Effector memory CD4-positive, alpha-beta T cell (primary cell): ENCODE data around the gene GRIK4.
A peak's percentile ranks its signal among the peaks of the same experiment; 100 is the strongest.

Experiments
- DNase-seq, 3 donors: peaks; one replicate each; pipeline ENCODE4 v3.0.0-alpha.2; 2020
- H3K27ac ChIP-seq: 2 replicates; pipeline ENCODE4 v1.7.0; 2013; ENCODE audit warnings: mild to moderate bottlenecking, low read length, moderate library complexity; ENCODE audit not compliant: insufficient read depth, poor library complexity, severe bottlenecking
- H3K27me3 ChIP-seq: replicated peaks from 2 replicates; pipeline ENCODE4 v1.7.0; 2013; ENCODE audit warnings: mild to moderate bottlenecking, low read length; ENCODE audit not compliant: insufficient read depth, control insufficient read depth, poor library complexity, severe bottlenecking
- H3K36me3 ChIP-seq: 2 replicates; pipeline ENCODE4 v1.7.0; 2013; ENCODE audit warnings: mild to moderate bottlenecking, low read length, moderate library complexity; ENCODE audit not compliant: control insufficient read depth, insufficient read depth
- H3K4me1 ChIP-seq: 2 replicates; pipeline ENCODE4 v1.7.0; 2013; ENCODE audit warnings: low read length, mild to moderate bottlenecking; ENCODE audit not compliant: control insufficient read depth, insufficient read depth, poor library complexity, severe bottlenecking
- H3K4me3 ChIP-seq: 2 replicates; pipeline ENCODE4 v1.7.0; 2013; ENCODE audit warnings: low read length, low read depth, mild to moderate bottlenecking; ENCODE audit not compliant: insufficient read depth, poor library complexity, severe bottlenecking
- H3K9me3 ChIP-seq: 2 replicates; pipeline ENCODE4 v1.7.0; 2013; ENCODE audit warnings: mild to moderate bottlenecking, low read length, moderate library complexity; ENCODE audit not compliant: control insufficient read depth

The GRIK4 gene

GRCh38 chr11:120937501-120937900 lies 426.0 kb downstream of the GRIK4 start:
- Histone ChIP-seq H3K4me3 (no peak overlapping the region), H3K27me3 (no peaks in the 10 kb centered on the region), H3K9me3 (no peaks in the 10 kb centered on the region), H3K4me1 (no peaks in the 10 kb centered on the region), H3K27ac (no peak overlapping the region), H3K36me3 (no peaks in the 10 kb centered on the region)
- DNase-seq, result no peak

GRCh38 chr11:120938260-120938659 lies 426.7 kb downstream of the GRIK4 start:
- H3K4me1 ChIP-seq, result no peaks in the 10 kb centered on the region
- DNase-seq, result no peak
- no peaks in the 10 kb centered on the region for H3K36me3 ChIP-seq
- H3K27me3 ChIP-seq, result no peaks in the 10 kb centered on the region
- no peak overlapping the region for H3K4me3 ChIP-seq
- no peaks in the 10 kb centered on the region for H3K9me3 ChIP-seq
- H3K27ac ChIP-seq, result no peak overlapping the region

GRCh38 chr11:120940160-120940848 lies 428.8 kb downstream of the GRIK4 start:
- Histone ChIP-seq H3K36me3 (no peaks in the 10 kb centered on the region), H3K4me3 (no peak overlapping the region), H3K9me3 (no peaks in the 10 kb centered on the region), H3K27me3 (no peaks in the 10 kb centered on the region), H3K4me1 (no peaks in the 10 kb centered on the region), H3K27ac (no peak overlapping the region)
- DNase-seq, result no peak

GRCh38 chr11:120941000-120941399 lies 429.5 kb downstream of the GRIK4 start:
- no peak for DNase-seq
- Histone ChIP-seq H3K27me3 (no peaks in the 10 kb centered on the region), H3K36me3 (no peaks in the 10 kb centered on the region), H3K4me1 (no peaks in the 10 kb centered on the region), H3K27ac (no peak overlapping the region), H3K4me3 (no peak overlapping the region), H3K9me3 (no peaks in the 10 kb centered on the region)

GRCh38 chr11:120942701-120943100 lies 431.2 kb downstream of the GRIK4 start:
- Histone ChIP-seq H3K27ac (no peak overlapping the region), H3K4me1 (no peaks in the 10 kb centered on the region), H3K36me3 (no peaks in the 10 kb centered on the region), H3K9me3 (no peaks in the 10 kb centered on the region), H3K27me3 (no peaks in the 10 kb centered on the region), H3K4me3 (no peak overlapping the region)
- no peak for DNase-seq

- Histone ChIP-seq H3K27ac (no peak overlapping the region), H3K27me3 (no peaks in the 10 kb centered on the region), H3K9me3 (no peaks in the 10 kb centered on the region), H3K4me3 (no peak overlapping the region), H3K36me3 (no peaks in the 10 kb centered on the region), H3K4me1 (no peaks in the 10 kb centered on the region)
- no peak for DNase-seq
These were observed 433.5 kb downstream of the GRIK4 start for GRCh38 chr11:120945042-120945441.

- Histone ChIP-seq H3K27me3 (no peaks in the 10 kb centered on the region), H3K36me3 (no peaks in the 10 kb centered on the region), H3K4me1 (no peaks in the 10 kb centered on the region), H3K9me3 (no peaks in the 10 kb centered on the region), H3K4me3 (no peak overlapping the region), H3K27ac (no peak overlapping the region)
- no peak for DNase-seq
These were observed 439.3 kb downstream of the GRIK4 start for GRCh38 chr11:120950880-120951279.

- DNase-seq, result peak in 2 of 3 donors; percentile 3 to 6
- Histone ChIP-seq H3K27ac (no peak overlapping the region), H3K4me3 (no peak overlapping the region), H3K4me1 (peaks cover 7% of the 10 kb centered on the region), H3K9me3 (no peaks in the 10 kb centered on the region), H3K36me3 (no peaks in the 10 kb centered on the region), H3K27me3 (no peaks in the 10 kb centered on the region)
These were observed 441.2 kb downstream of the GRIK4 start for GRCh38 chr11:120952461-120953434.

GRCh38 chr11:120954381-120954780 lies 442.8 kb downstream of the GRIK4 start:
- no peak for DNase-seq
- H3K9me3 ChIP-seq, result no peaks in the 10 kb centered on the region
- no peaks in the 10 kb centered on the region for H3K27me3 ChIP-seq
- no peak overlapping the region for H3K4me3 ChIP-seq
- no peaks in the 10 kb centered on the region for H3K36me3 ChIP-seq
- no peak overlapping the region for H3K27ac ChIP-seq
- H3K4me1 ChIP-seq, result peaks cover 7% of the 10 kb centered on the region
